ENCODE data around the gene PPP1R14B. TPM values are rescaled to one million over a fixed set of nuclear protein-coding genes. Genes with fewer than 3 reads are reported as not detected.

PPP1R14B gene
- total and polyA plus RNA-seq, 2 of the 13 experiments (the other 11 are each of a cell fraction or from before 2014, with no cell fraction given), result 110 to 148 TPM

GRCh38 chr11:64225608-64226506 lies 20.9 kb downstream of the PPP1R14B start, which contains the start of the genes NUDT22 and TRPT1 (continued):
- TF ChIP-seq NR2C2 (CRISPR knock-in tag; IDR thresholded peaks at IDR 0.05; ENCODE audit: borderline replicate concordance), result peak; percentile 83
- TF ChIP-seq ATM (IDR thresholded peaks at IDR 0.05; ENCODE audit: borderline replicate concordance), result no peak
- no peak for TF ChIP-seq JUND (CRISPR knock-in tag; IDR thresholded peaks at IDR 0.05)
- TF ChIP-seq ZNF737 (CRISPR knock-in tag; IDR thresholded peaks at IDR 0.05; ENCODE audit: borderline replicate concordance), result no peak
- peak; percentile 53; the same call in 1 of the 2 replicates for TF ChIP-seq ZBTB2 (CRISPR knock-in tag; IDR thresholded peaks at IDR 0.05; ENCODE audit: low read depth)
- TF ChIP-seq ZNF629 (CRISPR knock-in tag; conservative IDR thresholded peaks at IDR 0.05), result no peak
- TF ChIP-seq TFAP4 (IDR thresholded peaks at IDR 0.05; ENCODE audit: borderline replicate concordance, low read depth), result 0 out of 2 replicates have a peak, but pooled peaks have one; percentile 41
- TF ChIP-seq WIZ (CRISPR knock-in tag; IDR thresholded peaks at IDR 0.05), result peak; percentile 28; the same call in 1 of the 2 replicates
- peak; percentile 72 for TF ChIP-seq ZBTB7B (CRISPR knock-in tag; IDR thresholded peaks at IDR 0.05)
- no peak for TF ChIP-seq NFE2L1 (CRISPR knock-in tag; IDR thresholded peaks at IDR 0.05; ENCODE audit: borderline replicate concordance)
- 0 out of 2 replicates have a peak, but pooled peaks have one; percentile 26 for TF ChIP-seq IRF2 (CRISPR knock-in tag; IDR thresholded peaks at IDR 0.05)
- peak; percentile 84 for TF ChIP-seq GMEB1 (CRISPR knock-in tag; IDR thresholded peaks at IDR 0.05; ENCODE audit: borderline replicate concordance)
- no peak for TF ChIP-seq ZBTB44 (CRISPR knock-in tag; IDR thresholded peaks at IDR 0.05)
- TF ChIP-seq YY1 (IDR thresholded peaks at IDR 0.05; ENCODE audit: insufficient read depth, insufficient replicate concordance, low read depth, low read length), result peak; percentile 50
- TF ChIP-seq RORA (CRISPR knock-in tag; IDR thresholded peaks at IDR 0.05), result no peak
- TF ChIP-seq TRIM22 (IDR thresholded peaks at IDR 0.05), result no peak
- TF ChIP-seq ZFP82 (CRISPR knock-in tag; IDR thresholded peaks at IDR 0.05; ENCODE audit: borderline replicate concordance), result peak; percentile 96; the same call in 1 of the 2 replicates
- peak; percentile 61; the same call in 1 of the 2 replicates for TF ChIP-seq ATF2 (CRISPR knock-in tag; IDR thresholded peaks at IDR 0.05)
- no peak for TF ChIP-seq TCF12 (IDR thresholded peaks at IDR 0.05)
- TF ChIP-seq TCF12 (CRISPR knock-in tag; IDR thresholded peaks at IDR 0.05), result peak; percentile 60

Data from HepG2 (cell line).